DOHH2 (cell line): ENCODE measurements around the gene SRD5A1.

Experiments
- EZH2phosphoT487 ChIP-seq: fragments of 200-600 bp; sonication (generic); IDR thresholded peaks from 2 replicates; pipeline ENCODE4 v1.6.1; 2017; ENCODE audit warnings: borderline replicate concordance, mild to moderate bottlenecking, antibody characterized with exemption, low read length, moderate library complexity, mixed read lengths
- TF ChIP-seq, protein P1 (sequence below): fragments of 200-600 bp; sonication (generic); IDR thresholded peaks from one replicate; pipeline ENCODE4 v1.5.1; 2014; ENCODE audit warnings: antibody characterized with exemption, mild to moderate bottlenecking, low read depth, low read length; ENCODE audit not compliant: poor library complexity, severe bottlenecking

DNA sequence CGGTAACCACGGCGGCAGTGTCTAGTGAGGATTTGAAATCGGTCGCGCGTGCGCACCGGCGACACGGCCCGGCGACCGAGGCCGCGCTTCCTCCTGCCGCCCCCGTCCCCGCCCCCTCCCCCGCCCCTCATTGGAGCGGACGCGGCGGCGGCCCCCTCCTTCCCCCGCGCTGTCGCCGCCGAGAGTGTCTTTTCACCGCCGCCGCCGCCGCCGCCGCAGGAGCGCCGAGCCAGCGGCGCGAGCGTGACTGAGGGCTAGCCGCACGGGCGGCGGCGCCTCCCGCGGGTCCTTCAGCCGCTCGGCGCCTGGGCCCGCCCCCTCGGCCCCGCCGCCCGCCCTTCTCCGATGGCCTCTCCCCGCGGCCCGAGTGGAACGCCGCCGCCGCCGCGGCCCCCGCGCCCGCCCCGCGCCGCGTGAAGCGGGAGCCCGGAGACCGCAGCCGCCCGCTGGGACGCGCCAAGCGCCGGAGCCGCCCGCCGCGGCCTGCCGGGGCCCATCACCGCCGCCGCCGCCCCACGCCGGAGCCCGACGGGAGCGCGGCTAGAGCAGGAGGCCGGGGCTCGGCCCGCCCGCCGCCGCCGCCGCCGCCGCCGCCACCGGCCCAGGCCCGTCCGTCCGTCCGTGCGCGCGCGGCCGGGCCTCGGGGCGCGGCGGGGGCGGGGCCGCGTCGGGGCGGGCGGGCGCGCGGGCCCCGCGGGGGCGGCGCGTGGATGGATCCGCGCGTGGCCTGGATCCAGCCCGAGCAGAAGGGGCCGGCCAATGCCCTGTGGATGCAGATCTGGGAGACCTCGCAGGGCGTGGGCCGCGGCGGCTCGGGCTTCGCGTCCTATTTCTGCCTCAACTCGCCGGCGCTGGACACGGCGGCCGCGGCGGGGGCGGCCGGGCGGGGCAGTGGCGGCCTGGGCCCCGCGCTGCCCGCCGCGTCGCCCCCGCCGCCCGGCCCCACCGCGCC, 80.3 kb downstream of the SRD5A1 start, which contains the start of gene TENT4A:
- TF ChIP-seq, protein P1, sequence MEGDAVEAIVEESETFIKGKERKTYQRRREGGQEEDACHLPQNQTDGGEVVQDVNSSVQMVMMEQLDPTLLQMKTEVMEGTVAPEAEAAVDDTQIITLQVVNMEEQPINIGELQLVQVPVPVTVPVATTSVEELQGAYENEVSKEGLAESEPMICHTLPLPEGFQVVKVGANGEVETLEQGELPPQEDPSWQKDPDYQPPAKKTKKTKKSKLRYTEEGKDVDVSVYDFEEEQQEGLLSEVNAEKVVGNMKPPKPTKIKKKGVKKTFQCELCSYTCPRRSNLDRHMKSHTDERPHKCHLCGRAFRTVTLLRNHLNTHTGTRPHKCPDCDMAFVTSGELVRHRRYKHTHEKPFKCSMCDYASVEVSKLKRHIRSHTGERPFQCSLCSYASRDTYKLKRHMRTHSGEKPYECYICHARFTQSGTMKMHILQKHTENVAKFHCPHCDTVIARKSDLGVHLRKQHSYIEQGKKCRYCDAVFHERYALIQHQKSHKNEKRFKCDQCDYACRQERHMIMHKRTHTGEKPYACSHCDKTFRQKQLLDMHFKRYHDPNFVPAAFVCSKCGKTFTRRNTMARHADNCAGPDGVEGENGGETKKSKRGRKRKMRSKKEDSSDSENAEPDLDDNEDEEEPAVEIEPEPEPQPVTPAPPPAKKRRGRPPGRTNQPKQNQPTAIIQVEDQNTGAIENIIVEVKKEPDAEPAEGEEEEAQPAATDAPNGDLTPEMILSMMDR, result no peak
- TF ChIP-seq EZH2phosphoT487, result no peak
